ENCODE data around the gene LSAMP.

DNA sequence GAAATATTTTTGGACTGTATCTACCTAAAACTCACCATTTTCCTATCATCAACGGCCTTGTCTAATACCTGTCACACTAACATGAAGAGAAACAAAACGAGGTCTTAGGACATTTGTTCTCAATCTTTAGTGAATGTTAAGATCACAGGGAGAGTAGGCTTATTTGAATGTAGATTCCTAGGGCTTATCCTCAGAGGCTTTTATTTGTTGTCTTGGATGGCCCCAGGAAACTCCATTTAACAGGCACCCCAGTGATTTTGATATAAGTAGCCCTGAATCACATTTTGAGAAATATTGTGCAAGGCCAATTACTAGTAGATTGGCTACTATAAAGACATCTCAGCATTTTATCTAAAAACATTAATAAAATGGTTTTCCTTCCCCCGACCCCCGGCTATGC, 454.6 kb downstream of the LSAMP start:
- TF ChIP-seq, protein P1, sequence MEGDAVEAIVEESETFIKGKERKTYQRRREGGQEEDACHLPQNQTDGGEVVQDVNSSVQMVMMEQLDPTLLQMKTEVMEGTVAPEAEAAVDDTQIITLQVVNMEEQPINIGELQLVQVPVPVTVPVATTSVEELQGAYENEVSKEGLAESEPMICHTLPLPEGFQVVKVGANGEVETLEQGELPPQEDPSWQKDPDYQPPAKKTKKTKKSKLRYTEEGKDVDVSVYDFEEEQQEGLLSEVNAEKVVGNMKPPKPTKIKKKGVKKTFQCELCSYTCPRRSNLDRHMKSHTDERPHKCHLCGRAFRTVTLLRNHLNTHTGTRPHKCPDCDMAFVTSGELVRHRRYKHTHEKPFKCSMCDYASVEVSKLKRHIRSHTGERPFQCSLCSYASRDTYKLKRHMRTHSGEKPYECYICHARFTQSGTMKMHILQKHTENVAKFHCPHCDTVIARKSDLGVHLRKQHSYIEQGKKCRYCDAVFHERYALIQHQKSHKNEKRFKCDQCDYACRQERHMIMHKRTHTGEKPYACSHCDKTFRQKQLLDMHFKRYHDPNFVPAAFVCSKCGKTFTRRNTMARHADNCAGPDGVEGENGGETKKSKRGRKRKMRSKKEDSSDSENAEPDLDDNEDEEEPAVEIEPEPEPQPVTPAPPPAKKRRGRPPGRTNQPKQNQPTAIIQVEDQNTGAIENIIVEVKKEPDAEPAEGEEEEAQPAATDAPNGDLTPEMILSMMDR (IDR thresholded peaks at IDR 0.05), result no peak
- TF ChIP-seq MYC (IDR thresholded peaks at IDR 0.05; ENCODE audit: borderline replicate concordance, low read length) (no peak), TP53 (CRISPR knock-in tag; IDR thresholded peaks at IDR 0.05) (no peak), POLR2A (IDR thresholded peaks at IDR 0.05; ENCODE audit: low read length) (no peak), NFE2L2 (conservative IDR thresholded peaks at IDR 0.05; ENCODE audit: low read length) (no peak), POLR2AphosphoS2 (conservative IDR thresholded peaks at IDR 0.05; ENCODE audit: low read length) (no peak), ZC3H11A (IDR thresholded peaks at IDR 0.05) (no peak), FOSB (CRISPR knock-in tag; IDR thresholded peaks at IDR 0.05) (no peak), MAZ (IDR thresholded peaks at IDR 0.05; ENCODE audit: borderline replicate concordance, low read depth, low read length) (no peak), BHLHE40 (IDR thresholded peaks at IDR 0.05; ENCODE audit: low read depth, low read length) (no peak), HOXA7 (CRISPR knock-in tag; IDR thresholded peaks at IDR 0.05) (no peak), SMC3 (IDR thresholded peaks at IDR 0.05) (no peak)
- TF ChIP-seq, protein P2, sequence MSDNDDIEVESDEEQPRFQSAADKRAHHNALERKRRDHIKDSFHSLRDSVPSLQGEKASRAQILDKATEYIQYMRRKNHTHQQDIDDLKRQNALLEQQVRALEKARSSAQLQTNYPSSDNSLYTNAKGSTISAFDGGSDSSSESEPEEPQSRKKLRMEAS (IDR thresholded peaks at IDR 0.05), result no peak
